GM12878 (cell line): ENCODE results near the gene ITGB2. TPM values are rescaled to one million over a fixed set of nuclear protein-coding genes. Genes with fewer than 3 reads are reported as not detected.

Experiments used
- ATAC-seq: fragments of 200-7000 bp; cut with Tn5 transposase; 3 replicates; pipeline ENCODE4 v1.9.1; 2020; ENCODE audit warnings: mild to moderate bottlenecking, moderate library complexity
- BruUV-seq: library from RNA; stranded (reverse); fragments of 400-500 nt; replicated peaks from 2 replicates; lab custom pipeline; 2021; lab: Mats Ljungman, UMichigan
- CTCF ChIA-PET: fragments of 300-600 bp; sonication (Branson Sonifier 250); formaldehyde crosslinking; extraction: SDS; loops from one replicate; lab custom pipeline; 2021; ENCODE audit warnings: inconsistent platforms; lab: Yijun Ruan, JAX
- POLR2A ChIA-PET: fragments of 350-600 bp; formaldehyde crosslinking; extraction: SDS; loops from one replicate; lab custom pipeline; 2021; ENCODE audit warnings: inconsistent platforms; lab: Charles Lee
- RAD21 ChIA-PET: fragments of 300-600 bp; sonication (Branson Sonifier 250); formaldehyde crosslinking; loops from one replicate; lab custom pipeline; 2023; ENCODE audit warnings: antibody characterized with exemption; ENCODE audit not compliant: unreplicated experiment; lab: Charles Lee
- SMC1A ChIA-PET: fragments of 300-600 bp; sonication (Branson Sonifier 250); formaldehyde crosslinking; loops from one replicate; lab custom pipeline; 2023; ENCODE audit not compliant: unreplicated experiment, uncharacterized antibody; lab: Charles Lee
- DNase-seq: peaks from one replicate; pipeline ENCODE4 v3.0.0-alpha.2; 2011; ENCODE audit warnings: low read depth, low spot score
- FAIRE-seq: peaks from 3 replicates; lab custom pipeline; 2011; peaks lifted over from hg19 to GRCh38; lab: Jason Lieb, UNC
- H2AFZ ChIP-seq: 2 replicates; pipeline ENCODE4 v1.6.0; 2011; ENCODE audit warnings: low read depth, low read length, control low read depth; ENCODE audit not compliant: control insufficient read depth
- H3K27ac ChIP-seq: 2 replicates; pipeline ENCODE4 v1.5.1; 2011; ENCODE audit warnings: control low read depth; ENCODE audit not compliant: control insufficient read depth, insufficient read depth
- H3K27me3 ChIP-seq, 2 experiments: replicated peaks in 1 of 2; 2 replicates each; pipeline versions ENCODE4 v1.6.0 to v1.6.1; 2011; ENCODE audit warnings: low read length in 1 of 2; ENCODE audit not compliant: control insufficient read depth in 2 of 2, insufficient read depth in 2 of 2
- H3K36me3 ChIP-seq, 2 experiments: 2 replicates each; pipeline ENCODE4 v1.5.1; 2011; ENCODE audit warnings: low read length in 1 of 2; ENCODE audit not compliant: control insufficient read depth in 2 of 2, insufficient read depth in 2 of 2
- H3K4me1 ChIP-seq: 2 replicates; pipeline ENCODE4 v1.6.1; 2011; ENCODE audit warnings: mild to moderate bottlenecking, low read length, moderate library complexity, mixed read lengths; ENCODE audit not compliant: control insufficient read depth, insufficient read depth
- H3K4me2 ChIP-seq: 2 replicates; pipeline ENCODE4 v1.6.0; 2011; ENCODE audit warnings: control low read depth; ENCODE audit not compliant: control insufficient read depth, insufficient read depth
- H3K4me3 ChIP-seq: fragments of 200-600 bp; sonication (generic); 2 replicates; pipeline ENCODE4 v1.5.1; 2016
- H3K79me2 ChIP-seq: 2 replicates; pipeline ENCODE4 v1.6.0; 2011; ENCODE audit warnings: low read length; ENCODE audit not compliant: control insufficient read depth, insufficient read depth
- H3K9ac ChIP-seq: 2 replicates; pipeline ENCODE4 v1.8.0; 2011; ENCODE audit warnings: low read length, control low read depth, mixed read lengths; ENCODE audit not compliant: control insufficient read depth, insufficient read depth
- H3K9me3 ChIP-seq: replicated peaks from 3 replicates; pipeline ENCODE4 v1.5.1; 2011; ENCODE audit warnings: mild to moderate bottlenecking, low read length; ENCODE audit not compliant: control insufficient read depth, insufficient read depth
- H4K20me1 ChIP-seq: 2 replicates; pipeline ENCODE4 v1.6.0; 2011; ENCODE audit not compliant: control insufficient read depth, insufficient read depth
- CBX3 ChIP-seq: fragments of 200-600 bp; sonication (generic); IDR thresholded peaks from 2 replicates; pipeline ENCODE4 v1.6.1; 2016; ENCODE audit warnings: low read depth, borderline replicate concordance
- CBX5 ChIP-seq: sonication (generic); IDR thresholded peaks from 2 replicates; pipeline ENCODE4 v1.6.1; 2016; ENCODE audit warnings: low read depth, moderate library complexity, mild to moderate bottlenecking, inconsistent platforms
- IKZF1 ChIP-seq: fragments of 450-650 bp; conservative IDR thresholded peaks from 2 replicates; pipeline ENCODE4 v1.6.1; 2017; ENCODE audit warnings: antibody characterized with exemption, mild to moderate bottlenecking
- IKZF2 ChIP-seq, 2 experiments: fragments of 450-650 bp; IDR thresholded peaks; 2 replicates each; pipeline ENCODE4 v1.6.1; 2017; ENCODE audit warnings: mild to moderate bottlenecking in 2 of 2, moderate library complexity in 2 of 2
- KAT2A ChIP-seq: conservative IDR thresholded peaks from 2 replicates; pipeline ENCODE4 v1.6.1; 2011; ENCODE audit warnings: low read depth, low read length; ENCODE audit not compliant: control insufficient read depth
- KLF5 ChIP-seq: fragments of 450-650 bp; IDR thresholded peaks from 2 replicates; pipeline ENCODE4 v1.6.1; 2014; ENCODE audit warnings: mild to moderate bottlenecking; ENCODE audit not compliant: partially characterized antibody
- NBN ChIP-seq: fragments of 450-650 bp; IDR thresholded peaks from 2 replicates; pipeline ENCODE4 v1.6.1; 2016
- NFXL1 ChIP-seq: fragments of 450-650 bp; IDR thresholded peaks from 2 replicates; pipeline ENCODE4 v1.6.1; 2017; ENCODE audit warnings: antibody characterized with exemption, mild to moderate bottlenecking, borderline replicate concordance
- NFYA ChIP-seq: IDR thresholded peaks from 2 replicates; pipeline ENCODE4 v1.6.1; 2011; ENCODE audit warnings: low read depth, mild to moderate bottlenecking, low read length, improper control_type of control experiment, borderline replicate concordance
- RUNX3 ChIP-seq: IDR thresholded peaks from 2 replicates; pipeline ENCODE4 v1.6.1; 2012; ENCODE audit warnings: low read length, inconsistent platforms
- SREBF1 ChIP-seq: IDR thresholded peaks from 2 replicates; pipeline ENCODE4 v1.6.1; 2012; ENCODE audit warnings: mild to moderate bottlenecking, low read length
- SREBF2 ChIP-seq: IDR thresholded peaks from 2 replicates; pipeline ENCODE4 v1.6.1; 2012; ENCODE audit warnings: mild to moderate bottlenecking, low read length
- STAT1 ChIP-seq: fragments of 450-650 bp; conservative IDR thresholded peaks from 2 replicates; pipeline ENCODE4 v1.6.1; 2014; ENCODE audit warnings: antibody characterized with exemption, mild to moderate bottlenecking
- ZNF24 ChIP-seq: fragments of 450-650 bp; IDR thresholded peaks from 2 replicates; pipeline ENCODE4 v1.6.1; 2017; ENCODE audit warnings: antibody characterized with exemption, mild to moderate bottlenecking
- WGBS: methylation state at CpG from one replicate; pipeline ENCODE4 v1.1.6; 2016; ENCODE audit warnings: low lambda C conversion rate; ENCODE audit not compliant: insufficient replicate concordance, insufficient coverage; ENCODE audit errors: missing lambda C conversion rate; 5-methylcytosine and 5-hydroxymethylcytosine counted together
- in situ Hi-C: fragments of 300-500 bp; cut with MboI; formaldehyde crosslinking; loops from 9 replicates; pipeline ENCODE4 v1.14.3; 2018; ENCODE audit warnings: mixed read lengths
- intact Hi-C: fragments of 100-400 bp; cut with micrococcal nuclease; formaldehyde crosslinking; loops from one replicate; pipeline ENCODE4 v1.14.2; 2022; ENCODE audit not compliant: unreplicated experiment
- polyA plus RNA-seq, 11 experiments: library from polyadenylated mRNA; depleted of rRNA in 4 of 11; unstranded in 6 of 11; stranded (reverse) in 5 of 11; fragments of >200 nt; fragmentation: Nextera tagmentation in 4 of 11; fragmentation: Illumina TruSeq in 1 of 11; extraction: Ambion mirVana in 4 of 11; extraction: Trizol in 1 of 11; gene quantifications; 1 replicate in 1 of 11; 2 replicates in 10 of 11; pipeline versions ENCODE4 v1.2.1 to v1.2.3, GENCODE V29; 2011 to 2016; ENCODE audit warnings: inconsistent platforms in 2 of 11, missing spikeins in 2 of 11, low read depth in 1 of 11
- total RNA-seq, 4 experiments: library from RNA; depleted of rRNA in 3 of 4; stranded (reverse); fragments of >200 nt in 3 of 4; fragmentation: Illumina TruSeq in 1 of 4; extraction: Trizol in 1 of 4; gene quantifications; 2 replicates each; pipeline versions ENCODE4 v1.2.1 to v1.2.3, GENCODE V29; 2013 to 2021
- TF ChIP-seq, protein P1 (sequence below): IDR thresholded peaks from 2 replicates; pipeline ENCODE4 v1.6.1; 2011; ENCODE audit warnings: borderline replicate concordance, low read depth, mild to moderate bottlenecking, moderate library complexity, low read length; ENCODE audit not compliant: insufficient read depth, poor library complexity, severe bottlenecking
- TF ChIP-seq, protein P2 (sequence below): fragments of 450-650 bp; formaldehyde crosslinking; IDR thresholded peaks from 2 replicates; pipeline ENCODE4 v1.4.0; 2022; ENCODE audit warnings: mild to moderate bottlenecking, moderate library complexity
- TF ChIP-seq, protein P3 (sequence below): IDR thresholded peaks from 2 replicates; pipeline ENCODE4 v1.6.1; 2011; ENCODE audit warnings: low read depth, mild to moderate bottlenecking, low read length, moderate library complexity, borderline replicate concordance; ENCODE audit errors: extremely low read depth
- TF ChIP-seq, protein P4 (sequence below): fragments of 450-650 bp; IDR thresholded peaks from 2 replicates; pipeline ENCODE4 v1.6.1; 2014; ENCODE audit warnings: mild to moderate bottlenecking

Gene ITGB2
- total and polyA plus RNA-seq, 10 of the 15 experiments (the other 5 are each of a cell fraction or from before 2014, with no cell fraction given), result 8.0 to 172 (median 58.9) TPM

DNA sequence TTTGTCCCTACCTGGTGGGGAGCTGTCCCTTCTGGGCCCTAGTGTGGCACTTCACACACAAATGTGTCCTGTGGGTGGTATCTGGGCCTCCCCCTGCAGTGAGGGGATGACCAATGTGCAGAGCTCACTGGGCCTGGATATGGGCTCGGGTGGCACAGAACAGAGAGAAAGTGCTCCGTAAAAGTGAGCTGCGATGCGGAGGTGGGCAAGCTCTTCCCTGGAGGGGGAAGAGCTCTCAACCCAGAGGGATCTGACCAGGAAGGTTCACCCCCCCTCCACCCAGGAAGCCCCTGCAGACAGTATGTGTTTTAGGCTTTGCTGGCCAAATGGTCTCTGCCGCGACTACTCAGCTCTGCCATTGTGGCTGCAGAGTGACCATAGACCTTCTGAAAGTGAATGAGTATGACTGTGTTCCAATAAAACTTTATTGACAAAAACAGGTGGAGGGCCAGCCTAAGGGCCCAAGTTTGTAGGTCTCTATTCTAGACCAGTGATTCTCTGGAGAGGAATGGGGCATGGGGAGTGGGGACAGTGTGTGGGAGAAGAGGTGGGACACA lies 8.6 kb upstream of the ITGB2 start:
- H3K79me2 ChIP-seq, result peaks cover 22% of the 10 kb centered on the region
- peak overlapping the region; percentile 59; the same call in 1 of the 2 replicates for H3K4me3 ChIP-seq
- no peak overlapping the region; the same call in 1 of the 2 replicates for H3K9ac ChIP-seq
- H2AFZ ChIP-seq, result no peak overlapping the region
- DNase-seq, result no peak
- H3K27me3 ChIP-seq, result no peaks in the 10 kb centered on the region
- SMC1A ChIA-PET, result interaction anchor here (0.5 to 4.7 kb wide), 8 partner anchors 11 to 199 kb away, joined by 3 to 31 read pairs (median 3); partner anchors contain the start of gene PTTG1IP
- H4K20me1 ChIP-seq, result peaks cover 3% of the 10 kb centered on the region; the same call in 1 of the 2 replicates
- peak overlapping the region; percentile 75 for H3K27ac ChIP-seq
- CTCF ChIA-PET, result interaction anchor here (0.9 to 4.2 kb wide), 7 partner anchors 10 to 209 kb away, joined by 3 to 26 read pairs (median 4); partner anchors contain the start of genes PTTG1IP and UBE2G2
- intact Hi-C loops (no loop called here), in situ Hi-C loops (no loop called here)
- H3K4me1 ChIP-seq, result peaks cover 47% of the 10 kb centered on the region
- 23% methylated on average over 6 of the region's 6 CpGs for WGBS
- H3K36me3 ChIP-seq, result peaks cover 0 to 2% of the 10 kb centered on the region in 2 experiments; a peak in 2 of 4 replicates
- POLR2A ChIA-PET, result interaction anchor here (1.1 to 5.7 kb wide), 8 partner anchors 9 to 176 kb away, joined by 3 to 59 read pairs (median 22); partner anchors contain the start of genes ITGB2, PTTG1IP and SLX9
- RAD21 ChIA-PET, result interaction anchor here (0.9 to 4.4 kb wide), 7 partner anchors 11 to 180 kb away, joined by 3 to 23 read pairs (median 4); partner anchors contain the start of gene PTTG1IP
- H3K9me3 ChIP-seq, result no peaks in the 10 kb centered on the region
- no TSS peak for BruUV-seq
- ATAC-seq, result no peak
- FAIRE-seq, result no peak
- peak overlapping the region; percentile 80 for H3K4me2 ChIP-seq
- TF ChIP-seq IKZF1 (peak; percentile 54), NBN (peak; percentile 50; the same call in 1 of the 2 replicates), CBX3 (no peak), CBX5 (no peak), NFYA (no peak), RUNX3 (no peak), STAT1 (no peak), IKZF2 (IDR thresholded peaks at IDR 0.05) (peak in 1 of 2 experiments; percentile 69; a peak in 2 of 4 replicates), KLF5 (no peak), SREBF1 (no peak), SREBF2 (no peak), NFXL1 (0 out of 2 replicates have a peak, but pooled peaks have one; percentile 33), ZNF24 (no peak), KAT2A (no peak)
- TF ChIP-seq, protein P1, sequence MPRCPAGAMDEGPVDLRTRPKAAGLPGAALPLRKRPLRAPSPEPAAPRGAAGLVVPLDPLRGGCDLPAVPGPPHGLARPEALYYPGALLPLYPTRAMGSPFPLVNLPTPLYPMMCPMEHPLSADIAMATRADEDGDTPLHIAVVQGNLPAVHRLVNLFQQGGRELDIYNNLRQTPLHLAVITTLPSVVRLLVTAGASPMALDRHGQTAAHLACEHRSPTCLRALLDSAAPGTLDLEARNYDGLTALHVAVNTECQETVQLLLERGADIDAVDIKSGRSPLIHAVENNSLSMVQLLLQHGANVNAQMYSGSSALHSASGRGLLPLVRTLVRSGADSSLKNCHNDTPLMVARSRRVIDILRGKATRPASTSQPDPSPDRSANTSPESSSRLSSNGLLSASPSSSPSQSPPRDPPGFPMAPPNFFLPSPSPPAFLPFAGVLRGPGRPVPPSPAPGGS, result no peak
- TF ChIP-seq, protein P2, sequence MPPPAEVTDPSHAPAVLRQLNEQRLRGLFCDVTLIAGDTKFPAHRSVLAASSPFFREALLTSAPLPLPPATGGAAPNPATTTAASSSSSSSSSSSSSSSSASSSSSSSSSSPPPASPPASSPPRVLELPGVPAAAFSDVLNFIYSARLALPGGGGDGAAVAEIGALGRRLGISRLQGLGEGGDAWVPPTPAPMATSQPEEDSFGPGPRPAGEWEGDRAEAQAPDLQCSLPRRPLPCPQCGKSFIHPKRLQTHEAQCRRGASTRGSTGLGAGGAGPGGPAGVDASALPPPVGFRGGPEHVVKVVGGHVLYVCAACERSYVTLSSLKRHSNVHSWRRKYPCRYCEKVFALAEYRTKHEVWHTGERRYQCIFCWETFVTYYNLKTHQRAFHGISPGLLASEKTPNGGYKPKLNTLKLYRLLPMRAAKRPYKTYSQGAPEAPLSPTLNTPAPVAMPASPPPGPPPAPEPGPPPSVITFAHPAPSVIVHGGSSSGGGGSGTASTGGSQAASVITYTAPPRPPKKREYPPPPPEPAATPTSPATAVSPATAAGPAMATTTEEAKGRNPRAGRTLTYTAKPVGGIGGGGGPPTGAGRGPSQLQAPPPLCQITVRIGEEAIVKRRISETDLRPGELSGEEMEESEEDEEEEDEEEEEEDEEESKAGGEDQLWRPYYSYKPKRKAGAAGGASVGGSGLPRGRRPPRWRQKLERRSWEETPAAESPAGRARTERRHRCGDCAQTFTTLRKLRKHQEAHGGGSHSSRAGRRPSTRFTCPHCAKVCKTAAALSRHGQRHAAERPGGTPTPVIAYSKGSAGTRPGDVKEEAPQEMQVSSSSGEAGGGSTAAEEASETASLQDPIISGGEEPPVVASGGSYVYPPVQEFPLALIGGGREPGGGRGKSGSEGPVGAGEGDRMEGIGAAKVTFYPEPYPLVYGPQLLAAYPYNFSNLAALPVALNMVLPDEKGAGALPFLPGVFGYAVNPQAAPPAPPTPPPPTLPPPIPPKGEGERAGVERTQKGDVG (CRISPR knock-in tag), result no peak
- TF ChIP-seq, protein P3, sequence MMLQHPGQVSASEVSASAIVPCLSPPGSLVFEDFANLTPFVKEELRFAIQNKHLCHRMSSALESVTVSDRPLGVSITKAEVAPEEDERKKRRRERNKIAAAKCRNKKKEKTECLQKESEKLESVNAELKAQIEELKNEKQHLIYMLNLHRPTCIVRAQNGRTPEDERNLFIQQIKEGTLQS, result no peak
- TF ChIP-seq, protein P4, sequence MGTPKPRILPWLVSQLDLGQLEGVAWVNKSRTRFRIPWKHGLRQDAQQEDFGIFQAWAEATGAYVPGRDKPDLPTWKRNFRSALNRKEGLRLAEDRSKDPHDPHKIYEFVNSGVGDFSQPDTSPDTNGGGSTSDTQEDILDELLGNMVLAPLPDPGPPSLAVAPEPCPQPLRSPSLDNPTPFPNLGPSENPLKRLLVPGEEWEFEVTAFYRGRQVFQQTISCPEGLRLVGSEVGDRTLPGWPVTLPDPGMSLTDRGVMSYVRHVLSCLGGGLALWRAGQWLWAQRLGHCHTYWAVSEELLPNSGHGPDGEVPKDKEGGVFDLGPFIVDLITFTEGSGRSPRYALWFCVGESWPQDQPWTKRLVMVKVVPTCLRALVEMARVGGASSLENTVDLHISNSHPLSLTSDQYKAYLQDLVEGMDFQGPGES, result no peak
